Measurements from ENCODE around the gene PNMA1.

The PNMA1 gene

GRCh38 chr14:73750531-73750901, 36.3 kb upstream of the PNMA1 start:
- no peak for DNase-seq

GRCh38 chr14:73749706-73750530, 35.7 kb upstream of the PNMA1 start:
- DNase-seq: no peak

- no peak for DNase-seq
These were observed 34.7 kb upstream of the PNMA1 start for GRCh38 chr14:73748858-73749357.

- DNase-seq: no peak
These were observed 33.4 kb upstream of the PNMA1 start for GRCh38 chr14:73747379-73748211.

GRCh38 chr14:73746520-73747378, 32.6 kb upstream of the PNMA1 start:
- DNase-seq: no peak

GRCh38 chr14:73745571-73746519, 31.7 kb upstream of the PNMA1 start:
- DNase-seq: no peak

- no peak for DNase-seq
These were observed 30.8 kb upstream of the PNMA1 start for GRCh38 chr14:73744874-73745529.

- no peak for DNase-seq
These were observed 30.1 kb upstream of the PNMA1 start for GRCh38 chr14:73744175-73744867.

- no peak for DNase-seq
These were observed 29.3 kb upstream of the PNMA1 start for GRCh38 chr14:73743431-73743931.

GRCh38 chr14:73742520-73743238, 28.5 kb upstream of the PNMA1 start:
- DNase-seq: no peak

GRCh38 chr14:73741876-73742519, 27.8 kb upstream of the PNMA1 start:
- DNase-seq: no peak

GRCh38 chr14:73741386-73741875, 27.2 kb upstream of the PNMA1 start:
- DNase-seq: peak; percentile 70

- DNase-seq: no peak
These were observed 26.6 kb upstream of the PNMA1 start for GRCh38 chr14:73740618-73741326.

GRCh38 chr14:73739899-73740617, 25.9 kb upstream of the PNMA1 start:
- DNase-seq: no peak

- no peak for DNase-seq
These were observed 25.2 kb upstream of the PNMA1 start for GRCh38 chr14:73739174-73739898.

- no peak for DNase-seq
These were observed 24.5 kb upstream of the PNMA1 start for GRCh38 chr14:73738518-73739173.
